DND-41 (cell line): ENCODE data around the gene AGK.

Experiments used
- ATAC-seq: fragments of 200-7000 bp; cut with Tn5 transposase; 3 replicates; pipeline ENCODE4 v1.9.1; 2021; ENCODE audit warnings: low read depth; ENCODE audit not compliant: insufficient read depth
- DNase-seq: peaks from one replicate; pipeline ENCODE4 v3.0.0-alpha.2; 2020
- H2AFZ ChIP-seq: 2 replicates; pipeline ENCODE4 v1.6.0; 2012; ENCODE audit warnings: low read depth, low read length
- H3K27ac ChIP-seq: 2 replicates; pipeline ENCODE4 v1.5.1; 2012; ENCODE audit warnings: low read length, inconsistent platforms
- H3K27me3 ChIP-seq: fragments of 200-600 bp; sonication (generic); 2 replicates; pipeline ENCODE4 v1.6.0; 2012; ENCODE audit warnings: low read length, mild to moderate bottlenecking, inconsistent platforms; ENCODE audit not compliant: insufficient read depth, poor library complexity
- H3K36me3 ChIP-seq: 2 replicates; pipeline ENCODE4 v1.5.1; 2012; ENCODE audit warnings: low read length, inconsistent platforms; ENCODE audit not compliant: insufficient read depth
- H3K4me1 ChIP-seq: 2 replicates; pipeline ENCODE4 v1.5.1; 2012; ENCODE audit warnings: mild to moderate bottlenecking, low read length; ENCODE audit not compliant: insufficient read depth
- H3K4me2 ChIP-seq: 2 replicates; pipeline ENCODE4 v1.6.0; 2012; ENCODE audit warnings: mild to moderate bottlenecking, moderate library complexity, low read length, inconsistent platforms; ENCODE audit not compliant: insufficient read depth
- H3K4me3 ChIP-seq, 2 experiments: fragments of 200-600 bp in 1 of 2; shearing (Covaris generic) in 1 of 2; 2 replicates each; pipeline ENCODE4 v1.5.1; 2012 to 2016; ENCODE audit warnings: inconsistent platforms in 2 of 2, low read length in 2 of 2, mild to moderate bottlenecking in 2 of 2, low read depth in 1 of 2, moderate library complexity in 1 of 2
- H3K79me2 ChIP-seq: 2 replicates; pipeline ENCODE4 v1.6.0; 2012; ENCODE audit warnings: low read length, inconsistent platforms; ENCODE audit not compliant: insufficient read depth
- H3K9ac ChIP-seq: 2 replicates; pipeline ENCODE4 v1.6.0; 2012; ENCODE audit warnings: low read depth, mild to moderate bottlenecking, inconsistent platforms, low read length, moderate library complexity
- H3K9me3 ChIP-seq: 2 replicates; pipeline ENCODE4 v1.5.1; 2012; ENCODE audit warnings: low read length, moderate library complexity, mild to moderate bottlenecking, inconsistent platforms; ENCODE audit not compliant: insufficient read depth, severe bottlenecking
- H4K20me1 ChIP-seq: 2 replicates; pipeline ENCODE4 v1.6.0; 2012; ENCODE audit warnings: low read length; ENCODE audit not compliant: insufficient read depth
- CTCF ChIP-seq: IDR thresholded peaks from 2 replicates; pipeline ENCODE4 v1.5.1; 2012; ENCODE audit warnings: borderline replicate concordance, low read length, moderate library complexity, mild to moderate bottlenecking; ENCODE audit not compliant: poor library complexity, severe bottlenecking; ENCODE audit errors: extremely low read depth
- EZH2 ChIP-seq: IDR thresholded peaks from 3 replicates; pipeline ENCODE4 v1.6.1; 2012; ENCODE audit warnings: borderline replicate concordance, low read depth, mild to moderate bottlenecking, moderate library complexity, low read length, inconsistent platforms; ENCODE audit not compliant: severe bottlenecking

The AGK gene

GRCh38 chr7:141679014-141679413 is 127.8 kb downstream of the AGK start:
- Histone ChIP-seq H3K4me3 (no peak overlapping the region), H3K36me3 (peaks cover 19% of the 10 kb centered on the region), H2AFZ (no peak overlapping the region), H3K4me2 (no peak overlapping the region), H4K20me1 (no peaks in the 10 kb centered on the region), H3K9ac (no peak overlapping the region), H3K79me2 (no peaks in the 10 kb centered on the region), H3K27me3 (no peaks in the 10 kb centered on the region), H3K27ac (no peak overlapping the region), H3K9me3 (no peaks in the 10 kb centered on the region), H3K4me1 (no peaks in the 10 kb centered on the region)
- DNase-seq: no peak
- ATAC-seq: no peak
- TF ChIP-seq EZH2: no peak

GRCh38 chr7:141685285-141686023 is 134.2 kb downstream of the AGK start:
- H3K27me3 ChIP-seq: no peaks in the 10 kb centered on the region
- no peaks in the 10 kb centered on the region for H3K4me1 ChIP-seq
- peaks cover 7% of the 10 kb centered on the region for H4K20me1 ChIP-seq
- DNase-seq: no peak
- H3K4me3 ChIP-seq: no peak overlapping the region
- H3K79me2 ChIP-seq: no peaks in the 10 kb centered on the region; the same call in 1 of the 2 replicates
- no peak overlapping the region for H2AFZ ChIP-seq
- no peaks in the 10 kb centered on the region for H3K9me3 ChIP-seq
- no peak overlapping the region for H3K27ac ChIP-seq
- peaks cover 28% of the 10 kb centered on the region for H3K36me3 ChIP-seq
- TF ChIP-seq CTCF (no peak), EZH2 (no peak)
- no peak for ATAC-seq
- H3K4me2 ChIP-seq: no peak overlapping the region
- no peak overlapping the region for H3K9ac ChIP-seq

GRCh38 chr7:141686074-141686473 is 134.9 kb downstream of the AGK start:
- Histone ChIP-seq H3K4me3 (no peak overlapping the region), H2AFZ (no peak overlapping the region), H3K4me1 (no peaks in the 10 kb centered on the region), H3K27me3 (no peaks in the 10 kb centered on the region), H3K27ac (no peak overlapping the region), H3K9ac (no peak overlapping the region), H3K9me3 (no peaks in the 10 kb centered on the region), H3K4me2 (no peak overlapping the region), H3K36me3 (peaks cover 23% of the 10 kb centered on the region), H4K20me1 (peaks cover 9% of the 10 kb centered on the region), H3K79me2 (no peaks in the 10 kb centered on the region; the same call in 1 of the 2 replicates)
- no peak for DNase-seq
- ATAC-seq: no peak
- TF ChIP-seq CTCF: no peak

- H3K9ac ChIP-seq: no peak overlapping the region
- H3K36me3 ChIP-seq: peaks cover 22% of the 10 kb centered on the region
- no peak overlapping the region for H3K4me2 ChIP-seq
- DNase-seq: no peak
- no peak overlapping the region for H3K27ac ChIP-seq
- ATAC-seq: no peak
- no peaks in the 10 kb centered on the region for H3K9me3 ChIP-seq
- no peak for TF ChIP-seq CTCF
- no peak for TF ChIP-seq EZH2
- no peak overlapping the region for H2AFZ ChIP-seq
- peaks cover 12% of the 10 kb centered on the region for H4K20me1 ChIP-seq
- H3K79me2 ChIP-seq: no peaks in the 10 kb centered on the region; the same call in 1 of the 2 replicates
- no peaks in the 10 kb centered on the region for H3K27me3 ChIP-seq
- H3K4me1 ChIP-seq: no peaks in the 10 kb centered on the region
- no peak overlapping the region for H3K4me3 ChIP-seq
Observed at GRCh38 chr7:141686670-141687069, 135.5 kb downstream of the AGK start.
